Sigmoid colon (tissue), 4 donors: ENCODE results near the gene WDR88.

Experiments used
- CTCF ChIP-seq, 4 experiments: fragments of 450-650 bp in 3 of 4; fragments of 200-600 bp in 1 of 4; IDR thresholded peaks; one replicate each; pipeline ENCODE4 v1.5.1; 2016 to 2019; ENCODE audit warnings: antibody characterized with exemption in 4 of 4, mild to moderate bottlenecking in 3 of 4, moderate library complexity in 2 of 4
- EP300 ChIP-seq, 4 donors: sonication (generic); formaldehyde crosslinking; IDR thresholded peaks; one replicate each; pipeline ENCODE4 v1.6.1; 2017; ENCODE audit warnings: antibody characterized with exemption in 4 of 4
- POLR2A ChIP-seq, 2 donors: fragments of 450-650 bp; IDR thresholded peaks; one replicate each; pipeline ENCODE4 v1.6.1; 2016; ENCODE audit warnings: antibody characterized with exemption in 2 of 2, mild to moderate bottlenecking in 2 of 2, moderate library complexity in 2 of 2
- POLR2AphosphoS5 ChIP-seq, 4 donors: sonication (generic); formaldehyde crosslinking; IDR thresholded peaks; one replicate each; pipeline ENCODE4 v1.6.1; 2017; ENCODE audit warnings: antibody characterized with exemption in 4 of 4

GRCh38 chr19:33150852-33151518 lies 19.1 kb downstream of the WDR88 start:
- TF ChIP-seq CTCF (IDR thresholded peaks at IDR 0.05) (no peak), POLR2A (IDR thresholded peaks at IDR 0.05) (no peak), POLR2AphosphoS5 (IDR thresholded peaks at IDR 0.05) (no peak), EP300 (IDR thresholded peaks at IDR 0.05) (no peak)
